ENCODE results near the gene OCA2. TPM values are rescaled to one million over a fixed set of nuclear protein-coding genes. Genes with fewer than 3 reads are reported as not detected.

OCA2 gene
- total and polyA plus RNA-seq, 12 donors, result 0.13 to 0.44 (median 0.23) TPM; not detected in 7

DNA sequence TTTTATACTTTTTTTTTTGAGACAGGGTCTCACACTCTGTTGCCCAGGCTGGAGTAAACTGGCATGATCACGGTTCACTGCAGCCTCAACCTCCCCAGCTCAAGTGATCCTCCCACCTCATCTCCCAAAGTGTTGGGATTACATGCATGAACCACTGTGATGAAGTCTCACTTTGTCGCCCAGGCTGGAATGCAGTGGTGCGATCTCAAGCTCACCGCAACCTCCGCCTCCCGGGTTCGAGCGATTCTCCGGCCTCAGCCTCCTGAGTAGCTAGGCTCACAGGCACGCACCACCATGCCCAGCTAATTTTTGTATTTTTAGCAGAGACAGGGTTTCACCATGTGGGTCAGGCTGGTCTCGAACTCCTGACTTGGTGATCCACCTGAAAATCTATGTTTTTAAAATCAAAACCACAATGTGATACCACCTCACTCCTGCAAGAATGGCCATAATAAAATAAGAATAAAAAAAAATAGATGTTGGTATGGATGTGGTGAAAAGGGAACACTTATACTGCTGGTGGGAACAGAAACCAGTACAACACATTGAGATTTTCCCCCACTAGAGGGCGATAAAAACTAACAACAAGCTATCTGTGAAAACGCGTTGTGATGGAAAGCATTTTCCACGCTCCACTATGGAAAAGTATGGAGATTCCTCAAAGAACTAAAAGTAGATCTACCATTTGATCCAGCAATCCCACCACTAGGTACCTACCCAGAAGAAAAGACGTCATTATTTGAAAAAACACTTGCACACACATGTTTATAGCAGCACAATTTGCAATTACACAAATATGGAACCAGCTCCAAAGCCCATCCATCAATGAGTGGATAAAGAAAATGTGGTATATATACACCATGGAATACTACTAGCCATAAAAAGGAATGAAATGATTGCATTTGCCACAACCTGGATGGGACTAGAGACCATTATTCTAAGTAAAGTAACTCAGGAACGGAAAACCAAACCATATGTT is 26.8 kb upstream of the OCA2 start:
- H3K27me3 ChIP-seq, result no peaks in the 10 kb centered on the region
- H3K36me3 ChIP-seq (replicated peaks in 1 of 2), result peaks cover 0 to 47% of the 10 kb centered on the region in 2 donors
- peaks cover 0 to 3% of the 10 kb centered on the region in 2 donors for H3K4me1 ChIP-seq (replicated peaks in 1 of 2)
- DNase-seq, result peak in 1 of 7 donors; percentile 25
- intact Hi-C loops (cut with DNase I), result no loop called here
- no peaks in the 10 kb centered on the region for H3K9me3 ChIP-seq (replicated peaks in 1 of 3)
- WGBS, 4 donors, result 61 to 68% (median 65%) methylated on average over 17 of the region's 17 CpGs
- no peak overlapping the region for H3K27ac ChIP-seq
- TF ChIP-seq POLR2A (IDR thresholded peaks at IDR 0.05), result no peak
- TF ChIP-seq, protein P1, sequence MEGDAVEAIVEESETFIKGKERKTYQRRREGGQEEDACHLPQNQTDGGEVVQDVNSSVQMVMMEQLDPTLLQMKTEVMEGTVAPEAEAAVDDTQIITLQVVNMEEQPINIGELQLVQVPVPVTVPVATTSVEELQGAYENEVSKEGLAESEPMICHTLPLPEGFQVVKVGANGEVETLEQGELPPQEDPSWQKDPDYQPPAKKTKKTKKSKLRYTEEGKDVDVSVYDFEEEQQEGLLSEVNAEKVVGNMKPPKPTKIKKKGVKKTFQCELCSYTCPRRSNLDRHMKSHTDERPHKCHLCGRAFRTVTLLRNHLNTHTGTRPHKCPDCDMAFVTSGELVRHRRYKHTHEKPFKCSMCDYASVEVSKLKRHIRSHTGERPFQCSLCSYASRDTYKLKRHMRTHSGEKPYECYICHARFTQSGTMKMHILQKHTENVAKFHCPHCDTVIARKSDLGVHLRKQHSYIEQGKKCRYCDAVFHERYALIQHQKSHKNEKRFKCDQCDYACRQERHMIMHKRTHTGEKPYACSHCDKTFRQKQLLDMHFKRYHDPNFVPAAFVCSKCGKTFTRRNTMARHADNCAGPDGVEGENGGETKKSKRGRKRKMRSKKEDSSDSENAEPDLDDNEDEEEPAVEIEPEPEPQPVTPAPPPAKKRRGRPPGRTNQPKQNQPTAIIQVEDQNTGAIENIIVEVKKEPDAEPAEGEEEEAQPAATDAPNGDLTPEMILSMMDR (IDR thresholded peaks at IDR 0.05), result peak; percentile 22 to 69 (median 54)
- H3K4me3 ChIP-seq, result no peak overlapping the region

DNA sequence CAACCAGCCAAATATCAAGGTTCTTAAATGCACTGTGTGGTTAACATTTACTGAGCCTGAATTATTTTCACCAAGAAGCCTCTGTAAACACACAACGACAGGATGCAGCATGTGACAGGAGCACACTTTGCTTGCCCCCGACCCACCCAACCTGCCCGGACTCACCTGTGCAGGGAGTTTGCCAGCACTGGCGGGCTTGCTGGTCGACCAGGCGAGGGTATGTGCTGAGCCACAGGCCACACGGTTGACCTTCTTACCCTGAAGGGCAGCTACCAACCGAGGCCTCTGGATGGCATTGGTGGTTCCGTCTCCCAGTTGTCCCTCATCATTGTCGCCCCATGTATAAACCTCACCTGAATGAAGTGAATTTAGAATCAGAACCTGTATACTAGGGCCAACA is 25.7 kb upstream of the OCA2 start:
- DNase-seq, result no peak
- Histone ChIP-seq H3K36me3 (replicated peaks in 1 of 2) (peaks cover 0 to 47% of the 10 kb centered on the region in 2 donors), H3K9me3 (replicated peaks in 1 of 3) (no peaks in the 10 kb centered on the region), H3K27ac (no peak overlapping the region), H3K4me1 (replicated peaks in 1 of 2) (peaks cover 0 to 3% of the 10 kb centered on the region in 2 donors), H3K27me3 (no peaks in the 10 kb centered on the region), H3K4me3 (no peak overlapping the region)
- 90 to 97% (median 91%) methylated on average over 10 of the region's 10 CpGs for WGBS, 4 donors
- intact Hi-C loops (cut with DNase I), result no loop called here
- TF ChIP-seq, protein P1 (IDR thresholded peaks at IDR 0.05), result no peak

DNA sequence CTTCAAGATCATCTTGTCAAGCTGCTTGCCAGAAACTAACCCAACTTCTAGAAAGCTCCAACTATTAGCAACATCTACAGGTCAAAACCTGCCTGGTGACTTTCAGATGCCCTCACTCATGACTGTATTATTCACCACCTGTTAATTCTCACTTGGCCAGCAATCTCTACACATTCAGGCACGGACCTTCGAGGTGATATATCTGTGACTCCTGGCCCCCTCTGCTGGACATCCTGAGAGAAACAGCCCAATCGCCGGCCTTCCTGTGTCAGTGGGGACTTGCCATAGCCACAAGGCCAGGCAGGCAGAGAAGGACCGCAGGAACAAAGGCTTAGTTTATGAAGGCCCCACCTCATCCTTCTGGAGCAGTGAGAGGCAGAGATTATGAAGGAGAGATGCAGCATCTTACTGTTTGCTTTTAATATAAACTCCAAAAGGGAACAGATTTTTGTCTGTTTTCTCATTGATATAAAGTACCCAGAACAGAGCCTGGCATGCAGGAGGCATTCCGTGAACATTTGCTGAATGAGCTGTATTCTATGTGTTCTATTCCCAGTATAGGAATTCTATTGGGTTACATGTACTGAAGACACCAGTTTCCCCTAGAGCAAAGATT is 24.4 kb upstream of the OCA2 start:
- intact Hi-C loops (cut with DNase I), result no loop called here
- peaks cover 0 to 3% of the 10 kb centered on the region in 2 donors for H3K4me1 ChIP-seq (replicated peaks in 1 of 2)
- no peaks in the 10 kb centered on the region for H3K27me3 ChIP-seq
- WGBS, 4 donors, result 28 to 57% (median 30%) methylated on average over 2 to 6 of the region's 6 CpGs
- no peak overlapping the region for H3K27ac ChIP-seq
- H3K9me3 ChIP-seq (replicated peaks in 1 of 3), result no peaks in the 10 kb centered on the region
- DNase-seq, result peak; percentile 69 to 90 (median 80)
- TF ChIP-seq POLR2A (IDR thresholded peaks at IDR 0.05), result no peak
- TF ChIP-seq, protein P1 (IDR thresholded peaks at IDR 0.05), result peak; percentile 41 to 68 (median 65)
- H3K36me3 ChIP-seq (replicated peaks in 1 of 2), result peaks cover 0 to 47% of the 10 kb centered on the region in 2 donors
- H3K4me3 ChIP-seq, result no peak overlapping the region
